SK-N-SH (cell line): Measurements from ENCODE around the gene SPEF2. TPM values are rescaled to one million over a fixed set of nuclear protein-coding genes. Genes with fewer than 3 reads are reported as not detected.

Experiments
- CTCF ChIA-PET: fragments of 300-600, 350-600 bp; formaldehyde crosslinking; extraction: SDS; loops from one replicate; lab custom pipeline; 2021; lab: Yijun Ruan, JAX
- POLR2A ChIA-PET: fragments of 350-600 bp; sonication (Branson Sonifier 250); formaldehyde crosslinking; extraction: SDS; loops from one replicate; lab custom pipeline; 2020; ENCODE audit warnings: antibody characterized with exemption, inconsistent platforms; lab: Yijun Ruan, JAX
- DNase-seq: peaks from one replicate; pipeline ENCODE4 v3.0.0; 2012
- H2AFZ ChIP-seq: fragments of 200-600 bp; sonication (generic); 2 replicates; pipeline ENCODE4 v1.8.1; 2016; ENCODE audit warnings: antibody characterized with exemption, mild to moderate bottlenecking, low read depth
- H3F3A ChIP-seq: fragments of 200-600 bp; sonication (generic); replicated peaks from 2 replicates; pipeline ENCODE3; 2016; ENCODE audit warnings: antibody characterized with exemption, mild to moderate bottlenecking; ENCODE audit not compliant: insufficient read depth
- H3K27ac ChIP-seq, 2 experiments: fragments of 200-500 bp in 1 of 2; fragments of 200-600 bp in 1 of 2; sonication (Bioruptor generic) in 1 of 2; sonication (generic), shearing (Covaris generic) in 1 of 2; 2 replicates each; pipeline versions ENCODE4 v1.5.1 to v1.6.1; 2014 to 2016; ENCODE audit warnings: low read depth in 2 of 2, inconsistent platforms in 1 of 2, low read length in 1 of 2, mild to moderate bottlenecking in 1 of 2, mixed read lengths in 1 of 2
- H3K27me3 ChIP-seq: fragments of 200-600 bp; sonication (generic), shearing (Covaris generic); 2 replicates; pipeline ENCODE4 v1.6.1; 2016; ENCODE audit warnings: mixed run types; ENCODE audit not compliant: insufficient read depth
- H3K36me3 ChIP-seq, 2 experiments: fragments of 200-500 bp in 1 of 2; fragments of 200-600 bp in 1 of 2; sonication (Bioruptor generic) in 1 of 2; sonication (generic) in 1 of 2; replicated peaks in 1 of 2; 2 replicates each; pipeline versions ENCODE3 to v1.5.1; 2014 to 2016; ENCODE audit warnings: low read length in 1 of 2, mild to moderate bottlenecking in 1 of 2; ENCODE audit not compliant: insufficient read depth in 2 of 2, control insufficient read depth in 1 of 2
- H3K4me1 ChIP-seq, 2 experiments: fragments of 200-500 bp in 1 of 2; fragments of 200-600 bp in 1 of 2; sonication (Bioruptor generic) in 1 of 2; sonication (generic), shearing (Covaris generic) in 1 of 2; 2 replicates each; pipeline versions ENCODE4 v1.5.1 to v1.6.1; 2014 to 2016; ENCODE audit warnings: low read depth in 1 of 2, low read length in 1 of 2, mixed run types in 1 of 2; ENCODE audit not compliant: insufficient read depth in 2 of 2, control insufficient read depth in 1 of 2
- H3K4me2 ChIP-seq: fragments of 200-600 bp; sonication (generic), shearing (Covaris generic); 2 replicates; pipeline ENCODE4 v1.6.1; 2017; ENCODE audit warnings: mixed run types
- H3K4me3 ChIP-seq, 2 experiments: fragments of 200-500 bp in 1 of 2; fragments of 200-600 bp in 1 of 2; sonication (Bioruptor generic) in 1 of 2; sonication (generic), shearing (Covaris generic) in 1 of 2; 2 replicates each; pipeline versions ENCODE4 v1.5.1 to v1.8.1; 2014 to 2016; ENCODE audit warnings: low read depth in 2 of 2, inconsistent platforms in 1 of 2, low read length in 1 of 2, mild to moderate bottlenecking in 1 of 2, mixed read lengths in 1 of 2, moderate library complexity in 1 of 2
- H3K79me2 ChIP-seq: fragments of 200-600 bp; sonication (generic); 2 replicates; pipeline ENCODE4 v1.8.1; 2017; ENCODE audit warnings: mild to moderate bottlenecking; ENCODE audit not compliant: insufficient read depth
- H3K9ac ChIP-seq: fragments of 200-600 bp; sonication (generic); 2 replicates; pipeline ENCODE4 v1.6.1; 2017; ENCODE audit warnings: mixed run types
- H3K9me2 ChIP-seq: fragments of 200-600 bp; sonication (generic); 2 replicates; pipeline ENCODE4 v1.6.1; 2017; ENCODE audit warnings: mixed run types
- H3K9me3 ChIP-seq: fragments of 200-600 bp; sonication (generic); 2 replicates; pipeline ENCODE4 v1.6.1; 2017; ENCODE audit warnings: mixed run types, mild to moderate bottlenecking, moderate library complexity
- H4K20me1 ChIP-seq: fragments of 200-600 bp; sonication (generic); 2 replicates; pipeline ENCODE4 v1.6.1; 2017; ENCODE audit warnings: mild to moderate bottlenecking, mixed run types; ENCODE audit not compliant: insufficient read depth
- CHD2 ChIP-seq: fragments of 150-350 bp; IDR thresholded peaks from 2 replicates; pipeline ENCODE4 v1.6.1; 2018; ENCODE audit warnings: low read length; ENCODE audit not compliant: partially characterized antibody
- FOSL2 ChIP-seq: IDR thresholded peaks from 2 replicates; pipeline ENCODE4 v1.4.0; 2012; ENCODE audit warnings: low read depth, mild to moderate bottlenecking, moderate library complexity, borderline replicate concordance
- FOXJ3 ChIP-seq: sonication (generic); formaldehyde crosslinking; IDR thresholded peaks from 2 replicates; pipeline ENCODE4 v1.5.1; 2020; ENCODE audit warnings: mild to moderate bottlenecking, missing genetic modification reagents
- GABPA ChIP-seq: IDR thresholded peaks from 2 replicates; pipeline ENCODE4 v1.4.0; 2012; ENCODE audit warnings: low read depth, mild to moderate bottlenecking
- GATA2 ChIP-seq: sonication (generic); formaldehyde crosslinking; IDR thresholded peaks from 2 replicates; pipeline ENCODE4 v1.5.0; 2020; ENCODE audit warnings: mild to moderate bottlenecking, missing genetic modification reagents
- JUND ChIP-seq: IDR thresholded peaks from 2 replicates; pipeline ENCODE4 v1.4.0; 2012
- MXI1 ChIP-seq: IDR thresholded peaks from 2 replicates; pipeline ENCODE4 v1.6.1; 2012; ENCODE audit warnings: mild to moderate bottlenecking, low read depth, low read length, improper control_type of control experiment
- NRF1 ChIP-seq: IDR thresholded peaks from 2 replicates; pipeline ENCODE4 v1.6.1; 2012; ENCODE audit warnings: low read depth, mild to moderate bottlenecking, low read length
- RAD21 ChIP-seq: IDR thresholded peaks from 2 replicates; pipeline ENCODE4 v1.6.1; 2012; ENCODE audit warnings: mild to moderate bottlenecking, low read length
- RCOR1 ChIP-seq: fragments of 150-350 bp; IDR thresholded peaks from 2 replicates; pipeline ENCODE4 v1.6.1; 2017; ENCODE audit warnings: antibody characterized with exemption, low read length
- RFX5 ChIP-seq: IDR thresholded peaks from 2 replicates; pipeline ENCODE4 v1.6.1; 2012; ENCODE audit warnings: mild to moderate bottlenecking, improper control_type of control experiment, low read length
- RXRA ChIP-seq: IDR thresholded peaks from 2 replicates; pipeline ENCODE4 v1.4.0; 2012; ENCODE audit warnings: low read depth, mild to moderate bottlenecking, borderline replicate concordance
- TAF1 ChIP-seq: IDR thresholded peaks from 2 replicates; pipeline ENCODE4 v1.6.1; 2012; ENCODE audit warnings: low read depth, mild to moderate bottlenecking, low read length, moderate library complexity, borderline replicate concordance
- TCF12 ChIP-seq: IDR thresholded peaks from 2 replicates; pipeline ENCODE4 v1.4.0; 2012
- WGBS: methylation state at CpG from one replicate; pipeline ENCODE4 v1.1.6; 2017; ENCODE audit warnings: low lambda C conversion rate; 5-methylcytosine and 5-hydroxymethylcytosine counted together
- polyA plus RNA-seq, 3 experiments: library from polyadenylated mRNA; depleted of rRNA; stranded (reverse); fragments of >200 nt; gene quantifications; 2 replicates each; pipeline ENCODE4 v1.2.3, GENCODE V29; 2012
- TF ChIP-seq, protein P1 (sequence below): fragments of 150-350 bp; IDR thresholded peaks from 2 replicates; pipeline ENCODE4 v1.6.1; 2016; ENCODE audit warnings: mild to moderate bottlenecking, low read depth, low read length
- TF ChIP-seq, protein P2 (sequence below): IDR thresholded peaks from 2 replicates; pipeline ENCODE4 v1.6.1; 2012; ENCODE audit warnings: mild to moderate bottlenecking, low read depth, low read length, moderate library complexity

Gene SPEF2
- polyA plus RNA-seq, 1 of the 3 experiments (the other 2 are of a cell fraction): 1.6 TPM

DNA sequence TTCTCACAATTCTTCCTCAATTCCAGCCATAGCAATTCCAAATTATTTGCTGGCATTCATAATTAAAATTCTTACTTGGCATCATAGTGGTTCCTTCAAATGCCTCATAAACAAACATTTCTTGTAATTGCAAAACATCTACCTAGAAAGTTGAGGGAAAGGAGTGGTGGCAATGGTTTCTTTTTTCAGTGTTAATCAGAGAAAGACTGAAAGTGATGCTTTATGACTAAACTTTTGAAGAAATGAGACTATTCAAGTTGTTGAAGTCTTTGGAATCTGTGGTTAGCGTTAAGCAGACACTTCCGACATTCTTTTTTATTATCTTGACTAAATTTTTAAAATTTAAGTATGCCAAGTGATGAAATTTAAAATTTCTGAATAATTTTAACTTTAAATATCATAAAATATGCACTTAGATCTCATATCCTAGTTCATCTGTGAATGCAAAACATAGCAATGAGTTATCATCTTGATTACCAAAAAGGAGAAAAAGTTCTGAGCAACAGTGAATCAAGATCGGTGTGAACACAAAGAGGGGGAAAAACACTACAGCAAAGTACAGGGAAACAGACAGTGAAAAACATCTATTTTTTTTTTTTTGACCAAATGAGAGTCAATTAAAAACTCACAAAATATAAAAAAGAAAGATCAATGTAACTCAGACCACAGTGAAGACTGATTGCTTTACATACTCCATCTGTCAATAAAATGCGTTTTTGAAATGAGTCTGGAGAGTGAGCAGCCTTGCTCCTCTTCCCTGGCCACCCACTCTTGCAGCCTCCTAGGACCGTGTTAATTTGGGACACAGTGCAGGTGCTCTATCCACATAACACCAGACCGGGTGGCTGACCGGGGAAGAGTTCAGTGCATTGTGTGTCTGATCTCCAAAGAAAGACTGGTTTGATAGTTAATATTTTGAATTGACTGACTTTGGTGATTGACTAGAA lies 218.4 kb downstream of the SPEF2 start:
- Histone ChIP-seq H3K4me3 (no peak overlapping the region), H3F3A (peaks cover 4% of the 10 kb centered on the region), H4K20me1 (no peaks in the 10 kb centered on the region), H3K9ac (no peak overlapping the region), H3K36me3 (no peaks in the 10 kb centered on the region), H3K27ac (no peak overlapping the region), H2AFZ (no peak overlapping the region), H3K4me1 (no peaks in the 10 kb centered on the region; a peak in 2 of 4 replicates), H3K9me2 (no peaks in the 10 kb centered on the region; the same call in 1 of the 2 replicates), H3K79me2 (no peaks in the 10 kb centered on the region), H3K9me3 (no peaks in the 10 kb centered on the region), H3K4me2 (no peak overlapping the region), H3K27me3 (no peaks in the 10 kb centered on the region)
- DNase-seq: no peak
- TF ChIP-seq JUND (no peak), RAD21 (no peak), FOSL2 (no peak), RFX5 (no peak), NRF1 (no peak), CHD2 (no peak), TAF1 (no peak), FOXJ3 (no peak), RCOR1 (no peak), RXRA (no peak), GATA2 (CRISPR knock-in tag) (no peak), MXI1 (no peak), TCF12 (no peak), GABPA (no peak)
- TF ChIP-seq, protein P1, sequence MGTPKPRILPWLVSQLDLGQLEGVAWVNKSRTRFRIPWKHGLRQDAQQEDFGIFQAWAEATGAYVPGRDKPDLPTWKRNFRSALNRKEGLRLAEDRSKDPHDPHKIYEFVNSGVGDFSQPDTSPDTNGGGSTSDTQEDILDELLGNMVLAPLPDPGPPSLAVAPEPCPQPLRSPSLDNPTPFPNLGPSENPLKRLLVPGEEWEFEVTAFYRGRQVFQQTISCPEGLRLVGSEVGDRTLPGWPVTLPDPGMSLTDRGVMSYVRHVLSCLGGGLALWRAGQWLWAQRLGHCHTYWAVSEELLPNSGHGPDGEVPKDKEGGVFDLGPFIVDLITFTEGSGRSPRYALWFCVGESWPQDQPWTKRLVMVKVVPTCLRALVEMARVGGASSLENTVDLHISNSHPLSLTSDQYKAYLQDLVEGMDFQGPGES: no peak
- TF ChIP-seq, protein P2, sequence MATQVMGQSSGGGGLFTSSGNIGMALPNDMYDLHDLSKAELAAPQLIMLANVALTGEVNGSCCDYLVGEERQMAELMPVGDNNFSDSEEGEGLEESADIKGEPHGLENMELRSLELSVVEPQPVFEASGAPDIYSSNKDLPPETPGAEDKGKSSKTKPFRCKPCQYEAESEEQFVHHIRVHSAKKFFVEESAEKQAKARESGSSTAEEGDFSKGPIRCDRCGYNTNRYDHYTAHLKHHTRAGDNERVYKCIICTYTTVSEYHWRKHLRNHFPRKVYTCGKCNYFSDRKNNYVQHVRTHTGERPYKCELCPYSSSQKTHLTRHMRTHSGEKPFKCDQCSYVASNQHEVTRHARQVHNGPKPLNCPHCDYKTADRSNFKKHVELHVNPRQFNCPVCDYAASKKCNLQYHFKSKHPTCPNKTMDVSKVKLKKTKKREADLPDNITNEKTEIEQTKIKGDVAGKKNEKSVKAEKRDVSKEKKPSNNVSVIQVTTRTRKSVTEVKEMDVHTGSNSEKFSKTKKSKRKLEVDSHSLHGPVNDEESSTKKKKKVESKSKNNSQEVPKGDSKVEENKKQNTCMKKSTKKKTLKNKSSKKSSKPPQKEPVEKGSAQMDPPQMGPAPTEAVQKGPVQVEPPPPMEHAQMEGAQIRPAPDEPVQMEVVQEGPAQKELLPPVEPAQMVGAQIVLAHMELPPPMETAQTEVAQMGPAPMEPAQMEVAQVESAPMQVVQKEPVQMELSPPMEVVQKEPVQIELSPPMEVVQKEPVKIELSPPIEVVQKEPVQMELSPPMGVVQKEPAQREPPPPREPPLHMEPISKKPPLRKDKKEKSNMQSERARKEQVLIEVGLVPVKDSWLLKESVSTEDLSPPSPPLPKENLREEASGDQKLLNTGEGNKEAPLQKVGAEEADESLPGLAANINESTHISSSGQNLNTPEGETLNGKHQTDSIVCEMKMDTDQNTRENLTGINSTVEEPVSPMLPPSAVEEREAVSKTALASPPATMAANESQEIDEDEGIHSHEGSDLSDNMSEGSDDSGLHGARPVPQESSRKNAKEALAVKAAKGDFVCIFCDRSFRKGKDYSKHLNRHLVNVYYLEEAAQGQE: no peak
- WGBS: 72% methylated on average over 7 of the region's 7 CpGs
- POLR2A ChIA-PET: no interaction called here
- CTCF ChIA-PET: no interaction called here
